GM21619 (cell line): ENCODE results near the gene KRT14.
"Not testable (repeated sequence)": the region's sequence is repeated elsewhere in the genome, so short reads cannot be mapped to it uniquely, and the experiment has no call there.

Experiments used
- ATAC-seq: cut with Tn5 transposase; IDR thresholded peaks from one replicate; pipeline ENCODE4 v1.9.1; 2021; ENCODE audit not compliant: unreplicated experiment

KRT14 gene

GRCh38 chr17:41580244-41580575 lies 6.5 kb downstream of the KRT14 start:
- ATAC-seq: no peak

GRCh38 chr17:41579484-41580243 lies 7.0 kb downstream of the KRT14 start:
- ATAC-seq: peak; percentile 64

- no peak for ATAC-seq
Observed at GRCh38 chr17:41578971-41579370, 7.7 kb downstream of the KRT14 start.

GRCh38 chr17:41578538-41578937 lies 8.2 kb downstream of the KRT14 start:
- ATAC-seq: no peak

- ATAC-seq: not testable (repeated sequence)
Observed at GRCh38 chr17:41576740-41577139, 10.0 kb downstream of the KRT14 start.

- ATAC-seq: no peak
Observed at GRCh38 chr17:41575336-41575735, 11.4 kb downstream of the KRT14 start.

GRCh38 chr17:41571561-41572434 lies 14.9 kb downstream of the KRT14 start, which contains the start of gene KRT9:
Gene KRT9, minus strand, starts transcription at chr17:41572059. Its CDS starts 67 bp downstream, at chr17:41571992.
- no peak for ATAC-seq

GRCh38 chr17:41567317-41567716 lies 19.4 kb downstream of the KRT14 start:
- ATAC-seq: no peak

- no peak for ATAC-seq
Observed at GRCh38 chr17:41565338-41565737, 21.4 kb downstream of the KRT14 start.

GRCh38 chr17:41563607-41564170 lies 23.0 kb downstream of the KRT14 start:
- ATAC-seq: no peak

- no peak for ATAC-seq
Observed at GRCh38 chr17:41561554-41561953, 25.1 kb downstream of the KRT14 start.

- no peak for ATAC-seq
Observed at GRCh38 chr17:41559548-41559947, 27.1 kb downstream of the KRT14 start.

- no peak for ATAC-seq
Observed at GRCh38 chr17:41556931-41557330, 29.8 kb downstream of the KRT14 start.

- ATAC-seq: no peak
Observed at GRCh38 chr17:41556306-41556705, 30.4 kb downstream of the KRT14 start.

- no peak for ATAC-seq
Observed at GRCh38 chr17:41555105-41555887, 31.4 kb downstream of the KRT14 start.

GRCh38 chr17:41553987-41554680 lies 32.6 kb downstream of the KRT14 start:
- no peak for ATAC-seq

GRCh38 chr17:41553176-41553575 lies 33.5 kb downstream of the KRT14 start:
- no peak for ATAC-seq

- no peak for ATAC-seq
Observed at GRCh38 chr17:41552455-41552854, 34.2 kb downstream of the KRT14 start.

GRCh38 chr17:41551365-41551764 lies 35.3 kb downstream of the KRT14 start:
- ATAC-seq: no peak

- no peak for ATAC-seq
Observed at GRCh38 chr17:41549596-41550039, 37.1 kb downstream of the KRT14 start.
